GM18505 (cell line): ENCODE data around the gene CUL9.

Experiments
- ATAC-seq: cut with Tn5 transposase; IDR thresholded peaks from one replicate; pipeline ENCODE4 v1.9.1; 2021; ENCODE audit not compliant: unreplicated experiment
- POLR2A ChIP-seq: IDR thresholded peaks from 4 replicates; pipeline ENCODE4 v1.6.1; 2011; ENCODE audit warnings: borderline replicate concordance; ENCODE audit not compliant: insufficient read depth, insufficient read length; ENCODE audit errors: extremely low read depth

Gene CUL9

GRCh38 chr6:43178150-43178549 is 3.8 kb upstream of the CUL9 start:
- no peak for TF ChIP-seq POLR2A

GRCh38 chr6:43178951-43179830 is 2.8 kb upstream of the CUL9 start:
- TF ChIP-seq POLR2A, result no peak

More at GRCh38 chr6:43178150-43178549, 3.8 kb upstream of the CUL9 start:
- ATAC-seq, result no peak

GRCh38 chr6:43180058-43180457 is 1.9 kb upstream of the CUL9 start:
- no peak for ATAC-seq
- no peak for TF ChIP-seq POLR2A

More at GRCh38 chr6:43178951-43179830, 2.8 kb upstream of the CUL9 start:
- ATAC-seq, result no peak

- no peak for ATAC-seq
- no peak for TF ChIP-seq POLR2A
Observed at GRCh38 chr6:43180985-43181384, 1.0 kb upstream of the CUL9 start.

- ATAC-seq, result no peak
- TF ChIP-seq POLR2A, result no peak
Observed at GRCh38 chr6:43181621-43181941, 415 bp upstream of the CUL9 start.

- ATAC-seq, result no peak
- no peak for TF ChIP-seq POLR2A
Observed at GRCh38 chr6:43183441-43183840, 1.4 kb downstream of the CUL9 start.

- no peak for TF ChIP-seq POLR2A
- no peak for ATAC-seq
Observed at GRCh38 chr6:43184268-43184985, 2.4 kb downstream of the CUL9 start.

GRCh38 chr6:43185391-43185985 is 3.5 kb downstream of the CUL9 start:
- TF ChIP-seq POLR2A, result no peak
- no peak for ATAC-seq

GRCh38 chr6:43186019-43186418 is 4.0 kb downstream of the CUL9 start:
- no peak for TF ChIP-seq POLR2A

GRCh38 chr6:43186706-43187105 is 4.7 kb downstream of the CUL9 start:
- no peak for TF ChIP-seq POLR2A
- ATAC-seq, result no peak

More at GRCh38 chr6:43186019-43186418, 4.0 kb downstream of the CUL9 start:
- no peak for ATAC-seq

GRCh38 chr6:43187821-43188220 is 5.8 kb downstream of the CUL9 start:
- TF ChIP-seq POLR2A, result no peak
- ATAC-seq, result no peak

- no peak for ATAC-seq
- no peak for TF ChIP-seq POLR2A
Observed at GRCh38 chr6:43188426-43188825, 6.4 kb downstream of the CUL9 start.

- TF ChIP-seq POLR2A, result no peak
- no peak for ATAC-seq
Observed at GRCh38 chr6:43189776-43190304, 7.8 kb downstream of the CUL9 start.
